SW 1271 (cell line): Measurements from ENCODE around the gene CFAP300.

Source experiments
- DNase-seq, 2 experiments: peaks; one replicate each; lab custom pipeline; 2025; lab: John Stamatoyannopoulos, UW

The CFAP300 gene

GRCh38 chr11:102073253-102073652, 26.0 kb downstream of the CFAP300 start:
- DNase-seq: no peak

- no peak for DNase-seq
Measured at GRCh38 chr11:102079625-102080024, 32.4 kb downstream of the CFAP300 start.

GRCh38 chr11:102081313-102081712, 34.1 kb downstream of the CFAP300 start:
- no peak for DNase-seq

- DNase-seq: no peak
Measured at GRCh38 chr11:102085864-102086551, 38.8 kb downstream of the CFAP300 start.

- DNase-seq: no peak
Measured at GRCh38 chr11:102097186-102097585, 49.9 kb downstream of the CFAP300 start.

GRCh38 chr11:102099755-102100154, 52.5 kb downstream of the CFAP300 start:
- no peak for DNase-seq

- no peak for DNase-seq
Measured at GRCh38 chr11:102108734-102109440, 61.6 kb downstream of the CFAP300 start.

GRCh38 chr11:102109896-102110760, 62.9 kb downstream of the CFAP300 start, which contains the start of gene YAP1:
Gene YAP1, plus strand, starts transcription at chr11:102110447. Its CDS starts 402 bp downstream, at chr11:102110849.
- peak; percentile 91 to 97 for DNase-seq

GRCh38 chr11:102110761-102111010, 63.4 kb downstream of the CFAP300 start:
- DNase-seq: no peak

GRCh38 chr11:102111011-102111786, 64.0 kb downstream of the CFAP300 start:
- peak; percentile 94 to 96 for DNase-seq

- DNase-seq: peak; percentile 96 to 97
Measured at GRCh38 chr11:102111787-102112508, 64.7 kb downstream of the CFAP300 start.

- peak in 1 of 2 experiments; percentile 82 for DNase-seq
Measured at GRCh38 chr11:102112509-102112821, 65.2 kb downstream of the CFAP300 start.

GRCh38 chr11:102114032-102114431, 66.8 kb downstream of the CFAP300 start:
- DNase-seq: peak in 1 of 2 experiments; percentile 47

GRCh38 chr11:102115557-102115956, 68.3 kb downstream of the CFAP300 start:
- no peak for DNase-seq

- DNase-seq: no peak
Measured at GRCh38 chr11:102116453-102117205, 69.4 kb downstream of the CFAP300 start.

GRCh38 chr11:102117472-102118113, 70.4 kb downstream of the CFAP300 start:
- DNase-seq: peak in 1 of 2 experiments; percentile 68

- DNase-seq: no peak
Measured at GRCh38 chr11:102118937-102119336, 71.7 kb downstream of the CFAP300 start.

GRCh38 chr11:102119997-102120396, 72.8 kb downstream of the CFAP300 start:
- DNase-seq: no peak

- peak in 1 of 2 experiments; percentile 66 for DNase-seq
Measured at GRCh38 chr11:102120437-102120973, 73.3 kb downstream of the CFAP300 start.

GRCh38 chr11:102121329-102121728, 74.1 kb downstream of the CFAP300 start:
- DNase-seq: no peak
